SK-N-SH treated with all-trans-retinoic acid at 6 μM for 48 hours (cell line): ENCODE data around the gene ZBTB7C.

ENCODE experiments used
- ATAC-seq: fragments of 200-7000 bp; cut with Tn5 transposase; 3 replicates; pipeline ENCODE4 v1.9.1; 2020; ENCODE audit warnings: mild to moderate bottlenecking, moderate library complexity
- ARNTL ChIP-seq: fragments of 450-650 bp; formaldehyde crosslinking; IDR thresholded peaks from 2 replicates; pipeline ENCODE4 v1.5.0; 2020; ENCODE audit warnings: low read depth, mild to moderate bottlenecking, moderate library complexity, borderline replicate concordance
- BACH2 ChIP-seq: fragments of 250-450 bp; sonication (Bioruptor Pico); IDR thresholded peaks from 2 replicates; pipeline ENCODE4 v1.9.0; 2021; ENCODE audit warnings: mild to moderate bottlenecking, borderline replicate concordance
- CSDC2 ChIP-seq: fragments of 250-450 bp; sonication (Bioruptor Pico); IDR thresholded peaks from 2 replicates; pipeline ENCODE4 v1.5.0; 2020; ENCODE audit warnings: mild to moderate bottlenecking, moderate library complexity
- ESRRG ChIP-seq: fragments of 250-450 bp; sonication (Bioruptor Pico); IDR thresholded peaks from 2 replicates; pipeline ENCODE4 v1.6.1; 2021; ENCODE audit warnings: mild to moderate bottlenecking
- GLIS3 ChIP-seq: fragments of 250-450 bp; sonication (Bioruptor Pico); IDR thresholded peaks from 2 replicates; pipeline ENCODE4 v1.5.0; 2020; ENCODE audit warnings: mild to moderate bottlenecking, moderate library complexity
- ISL1 ChIP-seq: fragments of 250-450 bp; sonication (Bioruptor Pico); IDR thresholded peaks from 2 replicates; pipeline ENCODE4 v2.1.2; 2022; ENCODE audit warnings: mild to moderate bottlenecking, moderate library complexity
- OSR1 ChIP-seq: fragments of 250-450 bp; sonication (Bioruptor Pico); IDR thresholded peaks from 2 replicates; pipeline ENCODE4 v1.8.0; 2022; ENCODE audit warnings: moderate library complexity, mild to moderate bottlenecking, inconsistent platforms
- PPARA ChIP-seq: fragments of 250-450 bp; sonication (Bioruptor Pico); IDR thresholded peaks from 2 replicates; pipeline ENCODE4 v1.5.0; 2020; ENCODE audit warnings: mild to moderate bottlenecking, borderline replicate concordance
- RARB ChIP-seq: fragments of 250-450 bp; sonication (Bioruptor Pico); IDR thresholded peaks from 2 replicates; pipeline ENCODE4 v1.8.0; 2021; ENCODE audit warnings: mild to moderate bottlenecking, moderate library complexity
- SNAI2 ChIP-seq: fragments of 250-450 bp; sonication (Bioruptor Pico); IDR thresholded peaks from 2 replicates; pipeline ENCODE4 v1.5.0; 2020; ENCODE audit warnings: mild to moderate bottlenecking, moderate library complexity
- TCF4 ChIP-seq: fragments of 250-450 bp; sonication (Bioruptor Pico); IDR thresholded peaks from 2 replicates; pipeline ENCODE4 v1.8.0; 2021; ENCODE audit warnings: mild to moderate bottlenecking, moderate library complexity, borderline replicate concordance
- TOX ChIP-seq: fragments of 250-450 bp; sonication (Bioruptor Pico); IDR thresholded peaks from 2 replicates; pipeline ENCODE4 v1.8.0; 2021; ENCODE audit warnings: mild to moderate bottlenecking, moderate library complexity, borderline replicate concordance
- TSHZ2 ChIP-seq: fragments of 250-450 bp; sonication (Bioruptor Pico); IDR thresholded peaks from 2 replicates; pipeline ENCODE4 v1.5.0; 2020; ENCODE audit warnings: mild to moderate bottlenecking, moderate library complexity
- ZC3H10 ChIP-seq: fragments of 250-450 bp; sonication (Bioruptor Pico); IDR thresholded peaks from 2 replicates; pipeline ENCODE4 v1.5.1; 2021; ENCODE audit warnings: mild to moderate bottlenecking, moderate library complexity
- ZFP3 ChIP-seq: fragments of 250-450 bp; sonication (Bioruptor Pico); IDR thresholded peaks from 2 replicates; pipeline ENCODE4 v1.5.0; 2020; ENCODE audit warnings: mild to moderate bottlenecking, moderate library complexity
- ZFP30 ChIP-seq: fragments of 450-650 bp; formaldehyde crosslinking; IDR thresholded peaks from 2 replicates; pipeline ENCODE4 v1.5.0; 2022; ENCODE audit warnings: mild to moderate bottlenecking, moderate library complexity
- ZNF565 ChIP-seq: fragments of 450-650 bp; formaldehyde crosslinking; conservative IDR thresholded peaks from 2 replicates; pipeline ENCODE4 v1.5.0; 2020; ENCODE audit warnings: low read depth, mild to moderate bottlenecking, moderate library complexity
- ZNF70 ChIP-seq: fragments of 450-650 bp; formaldehyde crosslinking; IDR thresholded peaks from 2 replicates; pipeline ENCODE4 v1.5.0; 2020; ENCODE audit warnings: mild to moderate bottlenecking, moderate library complexity
- ZNF8 ChIP-seq: fragments of 450-650 bp; formaldehyde crosslinking; IDR thresholded peaks from 2 replicates; pipeline ENCODE4 v1.5.0; 2020; ENCODE audit warnings: mild to moderate bottlenecking, moderate library complexity
- TF ChIP-seq, protein P1 (sequence below): fragments of 250-450 bp; sonication (Bioruptor Pico); IDR thresholded peaks from 2 replicates; pipeline ENCODE4 v1.5.1; 2021; ENCODE audit warnings: mild to moderate bottlenecking, moderate library complexity
- TF ChIP-seq, protein P2 (sequence below): fragments of 250-450 bp; sonication (Bioruptor Pico); IDR thresholded peaks from 2 replicates; pipeline ENCODE4 v1.8.0; 2021; ENCODE audit warnings: low read depth, mild to moderate bottlenecking, moderate library complexity, borderline replicate concordance
- TF ChIP-seq, protein P3 (sequence below): fragments of 250-450 bp; sonication (Bioruptor Pico); IDR thresholded peaks from 2 replicates; pipeline ENCODE4 v1.5.1; 2020; ENCODE audit warnings: low read depth, mild to moderate bottlenecking, moderate library complexity
- TF ChIP-seq, protein P4 (sequence below): fragments of 250-450 bp; sonication (Bioruptor Pico); IDR thresholded peaks from 2 replicates; pipeline ENCODE4 v1.8.0; 2020; ENCODE audit warnings: mild to moderate bottlenecking, moderate library complexity, borderline replicate concordance

Gene ZBTB7C

DNA sequence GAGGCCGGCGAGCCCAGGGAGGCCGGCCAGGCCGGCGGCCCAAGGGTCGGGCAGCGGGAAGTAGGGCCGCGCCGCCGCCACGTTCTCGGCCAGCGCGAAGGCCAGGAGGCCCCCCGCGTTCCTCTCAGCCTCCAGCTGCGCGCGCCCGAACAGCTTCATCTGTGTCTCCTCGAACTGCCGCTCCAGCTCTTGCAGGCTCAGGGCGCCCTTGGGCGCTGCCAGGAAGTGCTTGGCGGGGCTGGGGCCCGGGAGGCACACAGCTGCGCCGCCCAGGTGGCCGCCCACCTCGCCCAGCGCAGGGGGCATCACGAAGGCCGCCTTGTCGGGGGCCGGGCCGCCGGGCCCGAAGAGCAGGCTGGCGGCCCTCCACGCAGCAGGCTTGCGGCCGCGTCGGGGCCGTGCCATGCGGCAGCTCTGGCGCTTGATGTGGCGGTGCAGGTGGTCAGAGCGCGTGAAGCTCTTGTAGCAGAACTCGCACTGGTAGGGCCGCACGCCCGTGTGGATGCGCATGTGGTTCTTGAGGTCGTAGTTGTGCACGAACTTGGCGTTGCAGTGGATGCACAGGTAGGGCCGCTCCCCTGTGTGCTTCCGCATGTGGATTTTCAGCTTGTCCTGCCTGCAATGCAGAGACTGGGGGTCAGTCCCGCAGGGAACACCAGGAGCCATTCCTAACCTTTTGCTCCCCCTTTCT is 379.7 kb downstream of the ZBTB7C start:
- TF ChIP-seq TCF4 (no peak), PPARA (CRISPR knock-in tag) (no peak), ZNF70 (CRISPR knock-in tag) (no peak), ZFP30 (CRISPR knock-in tag) (no peak), OSR1 (CRISPR knock-in tag) (no peak), CSDC2 (CRISPR knock-in tag) (no peak), ISL1 (CRISPR knock-in tag) (no peak), ESRRG (no peak), RARB (CRISPR knock-in tag) (no peak), ZFP3 (CRISPR knock-in tag) (no peak), TSHZ2 (CRISPR knock-in tag) (no peak), BACH2 (no peak), ZC3H10 (CRISPR knock-in tag) (no peak), ARNTL (CRISPR knock-in tag) (no peak)
- TF ChIP-seq, protein P1, sequence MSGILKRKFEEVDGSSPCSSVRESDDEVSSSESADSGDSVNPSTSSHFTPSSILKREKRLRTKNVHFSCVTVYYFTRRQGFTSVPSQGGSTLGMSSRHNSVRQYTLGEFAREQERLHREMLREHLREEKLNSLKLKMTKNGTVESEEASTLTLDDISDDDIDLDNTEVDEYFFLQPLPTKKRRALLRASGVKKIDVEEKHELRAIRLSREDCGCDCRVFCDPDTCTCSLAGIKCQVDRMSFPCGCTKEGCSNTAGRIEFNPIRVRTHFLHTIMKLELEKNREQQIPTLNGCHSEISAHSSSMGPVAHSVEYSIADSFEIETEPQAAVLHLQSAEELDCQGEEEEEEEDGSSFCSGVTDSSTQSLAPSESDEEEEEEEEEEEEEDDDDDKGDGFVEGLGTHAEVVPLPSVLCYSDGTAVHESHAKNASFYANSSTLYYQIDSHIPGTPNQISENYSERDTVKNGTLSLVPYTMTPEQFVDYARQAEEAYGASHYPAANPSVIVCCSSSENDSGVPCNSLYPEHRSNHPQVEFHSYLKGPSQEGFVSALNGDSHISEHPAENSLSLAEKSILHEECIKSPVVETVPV (CRISPR knock-in tag): no peak
- TF ChIP-seq, protein P2, sequence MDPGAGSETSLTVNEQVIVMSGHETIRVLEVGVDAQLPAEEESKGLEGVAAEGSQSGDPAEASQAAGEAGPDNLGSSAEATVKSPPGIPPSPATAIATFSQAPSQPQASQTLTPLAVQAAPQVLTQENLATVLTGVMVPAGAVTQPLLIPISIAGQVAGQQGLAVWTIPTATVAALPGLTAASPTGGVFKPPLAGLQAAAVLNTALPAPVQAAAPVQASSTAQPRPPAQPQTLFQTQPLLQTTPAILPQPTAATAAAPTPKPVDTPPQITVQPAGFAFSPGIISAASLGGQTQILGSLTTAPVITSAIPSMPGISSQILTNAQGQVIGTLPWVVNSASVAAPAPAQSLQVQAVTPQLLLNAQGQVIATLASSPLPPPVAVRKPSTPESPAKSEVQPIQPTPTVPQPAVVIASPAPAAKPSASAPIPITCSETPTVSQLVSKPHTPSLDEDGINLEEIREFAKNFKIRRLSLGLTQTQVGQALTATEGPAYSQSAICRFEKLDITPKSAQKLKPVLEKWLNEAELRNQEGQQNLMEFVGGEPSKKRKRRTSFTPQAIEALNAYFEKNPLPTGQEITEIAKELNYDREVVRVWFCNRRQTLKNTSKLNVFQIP: no peak
- TF ChIP-seq, protein P3, sequence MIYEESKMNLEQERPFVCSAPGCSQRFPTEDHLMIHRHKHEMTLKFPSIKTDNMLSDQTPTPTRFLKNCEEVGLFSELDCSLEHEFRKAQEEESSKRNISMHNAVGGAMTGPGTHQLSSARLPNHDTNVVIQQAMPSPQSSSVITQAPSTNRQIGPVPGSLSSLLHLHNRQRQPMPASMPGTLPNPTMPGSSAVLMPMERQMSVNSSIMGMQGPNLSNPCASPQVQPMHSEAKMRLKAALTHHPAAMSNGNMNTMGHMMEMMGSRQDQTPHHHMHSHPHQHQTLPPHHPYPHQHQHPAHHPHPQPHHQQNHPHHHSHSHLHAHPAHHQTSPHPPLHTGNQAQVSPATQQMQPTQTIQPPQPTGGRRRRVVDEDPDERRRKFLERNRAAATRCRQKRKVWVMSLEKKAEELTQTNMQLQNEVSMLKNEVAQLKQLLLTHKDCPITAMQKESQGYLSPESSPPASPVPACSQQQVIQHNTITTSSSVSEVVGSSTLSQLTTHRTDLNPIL (CRISPR knock-in tag): no peak
- ATAC-seq: no peak

DNA sequence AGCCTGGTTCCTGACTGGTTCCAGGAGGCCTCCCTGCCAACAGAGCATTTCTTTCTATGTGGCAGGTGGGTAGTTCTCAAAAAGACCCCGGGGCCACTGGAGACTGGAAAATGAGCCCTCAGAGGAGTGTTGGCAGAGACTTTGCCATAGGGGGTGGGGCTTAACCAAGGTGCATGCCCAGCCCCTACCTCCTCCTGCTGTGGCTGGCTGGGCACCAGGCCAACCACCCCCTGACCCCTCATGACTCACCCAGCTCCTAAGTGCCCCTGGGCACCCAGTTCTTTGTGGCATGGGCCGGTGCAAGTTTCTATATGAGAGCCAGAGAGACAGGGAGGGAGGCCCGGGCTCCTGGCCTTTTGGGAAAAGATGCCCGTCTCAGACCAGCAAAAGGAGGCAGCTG is 380.5 kb downstream of the ZBTB7C start:
- no peak for ATAC-seq
- TF ChIP-seq ZFP30 (CRISPR knock-in tag) (no peak), ESRRG (no peak), BACH2 (no peak), SNAI2 (CRISPR knock-in tag) (no peak), ZNF70 (CRISPR knock-in tag) (no peak), ZFP3 (CRISPR knock-in tag) (no peak), TCF4 (no peak), RARB (CRISPR knock-in tag) (no peak), ZNF565 (CRISPR knock-in tag) (no peak), TOX (CRISPR knock-in tag) (no peak), ARNTL (CRISPR knock-in tag) (no peak), ISL1 (CRISPR knock-in tag) (no peak), ZC3H10 (CRISPR knock-in tag) (no peak), PPARA (CRISPR knock-in tag) (no peak), ZNF8 (no peak), TSHZ2 (CRISPR knock-in tag) (no peak), GLIS3 (CRISPR knock-in tag) (no peak)
- TF ChIP-seq, protein P1 (CRISPR knock-in tag): no peak
- TF ChIP-seq, protein P3 (CRISPR knock-in tag): no peak
- TF ChIP-seq, protein P4, sequence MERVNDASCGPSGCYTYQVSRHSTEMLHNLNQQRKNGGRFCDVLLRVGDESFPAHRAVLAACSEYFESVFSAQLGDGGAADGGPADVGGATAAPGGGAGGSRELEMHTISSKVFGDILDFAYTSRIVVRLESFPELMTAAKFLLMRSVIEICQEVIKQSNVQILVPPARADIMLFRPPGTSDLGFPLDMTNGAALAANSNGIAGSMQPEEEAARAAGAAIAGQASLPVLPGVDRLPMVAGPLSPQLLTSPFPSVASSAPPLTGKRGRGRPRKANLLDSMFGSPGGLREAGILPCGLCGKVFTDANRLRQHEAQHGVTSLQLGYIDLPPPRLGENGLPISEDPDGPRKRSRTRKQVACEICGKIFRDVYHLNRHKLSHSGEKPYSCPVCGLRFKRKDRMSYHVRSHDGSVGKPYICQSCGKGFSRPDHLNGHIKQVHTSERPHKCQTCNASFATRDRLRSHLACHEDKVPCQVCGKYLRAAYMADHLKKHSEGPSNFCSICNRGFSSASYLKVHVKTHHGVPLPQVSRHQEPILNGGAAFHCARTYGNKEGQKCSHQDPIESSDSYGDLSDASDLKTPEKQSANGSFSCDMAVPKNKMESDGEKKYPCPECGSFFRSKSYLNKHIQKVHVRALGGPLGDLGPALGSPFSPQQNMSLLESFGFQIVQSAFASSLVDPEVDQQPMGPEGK (CRISPR knock-in tag): no peak
